GM21619 (cell line): ENCODE measurements around the gene GDPD5.

Experiments
- ATAC-seq: cut with Tn5 transposase; IDR thresholded peaks from one replicate; pipeline ENCODE4 v1.9.1; 2021; ENCODE audit not compliant: unreplicated experiment

GDPD5 gene

DNA sequence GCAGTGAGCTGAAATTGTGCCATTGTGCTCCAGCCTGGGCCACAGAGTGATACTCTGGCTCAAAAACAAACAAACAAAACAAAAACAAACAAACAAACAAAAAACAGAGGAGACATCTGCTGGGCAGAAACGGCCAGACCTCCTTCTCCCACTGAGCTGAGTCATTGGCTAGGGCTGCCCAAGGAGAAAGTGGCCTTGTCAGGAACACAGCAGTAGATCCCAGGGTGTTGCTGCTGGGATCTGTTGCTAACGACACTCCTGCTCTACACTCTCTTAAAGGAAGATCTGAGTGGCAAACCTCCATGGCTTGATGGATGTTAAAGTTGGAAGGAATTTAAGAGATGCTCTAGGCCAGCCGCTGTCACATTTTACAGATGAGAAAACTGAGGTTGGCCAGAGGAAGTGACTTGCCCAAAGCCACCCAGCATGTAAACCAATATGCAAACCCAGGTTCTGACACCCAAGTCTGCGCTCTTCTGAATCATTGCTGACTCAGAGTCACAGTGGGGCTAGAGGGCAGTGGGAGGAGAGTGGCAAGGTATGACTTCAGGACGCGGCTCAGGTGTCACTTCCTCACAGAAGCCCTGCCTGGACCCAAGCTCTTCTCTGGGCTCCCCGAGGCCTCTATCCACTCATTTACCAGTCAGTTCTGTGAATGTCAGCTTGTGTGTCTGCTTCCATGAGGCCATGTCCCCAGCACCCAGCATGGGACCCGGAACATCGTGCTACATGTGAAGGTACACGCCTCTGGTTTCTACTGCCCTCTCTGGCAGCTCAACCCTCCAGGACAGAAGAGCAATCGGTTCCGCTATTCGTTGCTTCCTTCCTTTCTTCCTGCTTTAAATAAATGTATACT lies 11.3 kb upstream of the GDPD5 start:
- peak; percentile 78 for ATAC-seq

DNA sequence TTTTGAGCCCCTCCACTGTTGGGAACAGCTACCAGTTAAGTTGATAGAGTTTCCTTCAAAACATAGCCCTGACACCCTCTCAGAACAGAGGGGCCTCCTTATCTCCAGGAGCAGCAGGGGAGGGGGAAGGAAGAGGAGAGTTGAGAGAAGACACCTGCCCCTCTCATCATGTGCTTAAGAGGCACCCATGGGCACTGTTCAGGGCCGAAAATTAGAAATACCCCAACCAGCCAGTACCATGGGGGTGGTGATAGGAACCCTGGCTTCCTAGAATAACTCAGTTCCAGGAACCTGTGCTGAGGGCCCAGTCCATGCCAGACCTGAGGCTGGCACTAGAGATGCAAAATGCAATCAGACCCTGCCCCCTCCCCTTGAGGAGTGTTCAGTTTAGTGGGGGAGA lies 9.3 kb upstream of the GDPD5 start:
- ATAC-seq: no peak

DNA sequence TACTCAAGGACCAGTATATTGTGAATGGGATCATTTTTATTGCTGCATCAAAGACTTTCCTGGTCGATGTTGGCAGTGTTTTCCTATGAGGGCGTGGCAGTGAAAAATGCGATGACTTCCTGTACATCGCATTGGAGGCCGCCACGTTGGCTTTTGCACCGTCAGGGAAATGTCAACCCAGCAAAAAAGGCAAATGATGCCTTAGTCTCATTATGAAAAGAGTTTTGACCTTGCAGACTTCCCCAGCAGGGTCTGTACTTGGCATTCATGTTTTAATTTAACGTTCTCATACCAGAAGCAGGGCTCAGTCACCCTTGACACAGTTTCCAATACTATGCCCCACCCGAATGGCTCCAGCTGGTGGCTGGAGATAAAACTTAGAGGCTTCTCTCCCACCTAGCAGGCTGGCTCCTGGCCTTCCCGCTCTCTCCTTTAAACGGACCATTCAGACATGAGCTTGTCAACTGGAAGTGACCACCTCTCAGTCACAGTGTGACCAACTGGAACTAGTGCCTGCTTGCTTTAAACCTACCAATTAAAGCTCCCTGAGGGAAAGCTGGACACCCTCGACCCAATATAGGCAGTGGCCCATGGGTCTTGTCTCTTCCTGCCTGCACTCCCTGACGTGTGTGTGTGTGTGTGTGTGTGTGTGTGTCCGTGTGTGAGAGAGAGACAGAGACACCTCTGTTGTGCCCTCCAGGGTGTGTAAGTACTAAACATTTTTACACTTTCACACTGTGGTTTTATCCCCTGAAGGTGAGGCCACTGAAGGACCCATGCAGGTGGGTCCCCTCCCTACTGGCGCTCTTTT lies 8.7 kb upstream of the GDPD5 start:
- no peak for ATAC-seq

DNA sequence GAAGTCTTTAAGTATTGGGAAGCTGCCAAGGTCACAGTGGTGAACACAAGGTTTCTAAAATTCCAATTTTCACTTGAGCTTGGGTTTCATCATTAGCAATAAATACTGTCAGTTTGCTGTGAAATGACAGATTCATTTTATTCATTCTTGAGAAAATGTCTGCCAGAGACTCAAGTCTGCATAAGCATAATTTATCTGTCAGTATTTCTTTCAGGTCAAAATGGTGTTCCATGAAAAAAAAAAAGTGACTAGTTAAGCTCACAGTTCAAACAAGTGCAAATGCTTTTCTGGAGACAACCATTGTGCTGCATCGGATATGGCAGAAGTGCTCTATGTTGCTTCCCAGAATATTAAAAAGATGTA lies 8.1 kb upstream of the GDPD5 start:
- no peak for ATAC-seq

DNA sequence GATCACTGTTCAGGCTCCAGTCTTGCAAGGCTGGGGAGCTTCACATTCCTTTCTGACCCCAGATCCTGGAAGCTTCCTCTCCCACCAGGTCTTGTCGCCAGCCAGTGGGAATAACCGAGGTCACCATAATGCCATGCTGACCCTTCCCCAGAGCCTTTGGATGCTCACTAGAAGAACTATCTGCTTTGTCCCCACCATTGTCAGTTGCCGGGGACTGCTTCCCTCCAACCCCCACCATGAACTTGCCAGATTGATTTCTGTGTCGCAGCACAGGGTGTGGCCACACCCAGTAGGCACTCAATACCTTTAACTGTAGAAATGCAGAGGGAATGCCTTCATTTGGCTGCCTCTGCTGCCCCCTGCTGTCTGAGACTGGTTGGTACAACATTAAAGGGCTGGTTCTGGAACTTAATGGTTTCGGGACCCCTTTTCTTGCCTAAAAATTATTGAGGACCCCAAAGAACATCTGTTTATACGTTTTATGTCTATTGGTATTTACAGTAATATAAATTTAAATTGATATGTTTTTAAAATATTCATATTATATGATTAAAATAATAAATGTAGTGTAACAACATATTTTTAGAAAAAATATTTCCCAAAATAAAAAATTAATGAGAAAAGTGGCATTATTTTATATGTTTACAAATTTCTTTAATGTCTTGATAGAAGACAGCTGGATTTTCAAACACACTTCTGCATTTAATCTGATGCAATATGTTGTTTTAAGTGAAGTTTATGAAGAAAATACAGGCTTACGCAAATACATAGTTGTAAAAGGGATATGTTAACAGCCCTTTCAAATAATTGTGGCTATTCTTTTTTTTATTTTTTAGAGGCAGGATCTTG lies 6.7 kb upstream of the GDPD5 start:
- no peak for ATAC-seq

DNA sequence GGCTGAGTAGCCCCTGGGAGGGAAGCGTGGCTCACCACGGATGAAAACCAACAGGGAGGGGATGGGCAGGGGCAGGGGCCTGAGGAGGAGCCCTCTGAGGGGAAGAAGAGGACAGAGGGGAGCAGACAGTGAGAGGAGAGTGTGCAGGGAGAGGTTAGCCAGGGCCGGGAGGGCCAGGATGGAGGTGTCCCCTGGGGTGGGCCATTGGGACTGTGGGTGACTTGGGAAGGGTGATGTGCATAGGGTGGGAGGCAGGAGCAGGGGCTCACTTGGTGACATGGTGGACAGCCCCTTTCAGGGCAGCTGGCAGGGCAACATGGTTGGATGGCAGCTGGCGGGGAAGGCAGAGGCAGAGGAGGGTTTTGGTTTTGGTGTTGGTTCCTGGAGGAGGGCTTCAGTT lies 5.6 kb upstream of the GDPD5 start:
- ATAC-seq: no peak

DNA sequence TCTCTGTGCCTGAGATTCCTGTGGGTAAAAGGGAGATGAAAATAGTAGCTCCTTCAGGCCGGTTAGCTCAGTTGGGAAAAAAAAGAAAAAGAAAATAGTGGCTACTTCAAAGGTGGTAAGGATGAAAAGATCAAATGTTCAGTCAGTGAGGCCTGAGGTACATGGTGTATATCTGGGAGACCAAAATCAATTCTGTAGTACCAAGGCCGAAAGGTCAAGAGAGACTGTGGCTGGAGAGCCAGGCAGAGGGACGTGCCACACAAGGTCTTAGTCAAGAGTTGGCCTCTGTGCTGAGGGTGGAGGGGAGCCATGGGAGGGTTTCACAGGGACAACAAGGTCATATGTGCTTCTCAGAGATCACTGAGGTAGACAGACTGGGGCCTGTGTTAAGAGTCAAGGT lies 4.8 kb upstream of the GDPD5 start:
- no peak for ATAC-seq

DNA sequence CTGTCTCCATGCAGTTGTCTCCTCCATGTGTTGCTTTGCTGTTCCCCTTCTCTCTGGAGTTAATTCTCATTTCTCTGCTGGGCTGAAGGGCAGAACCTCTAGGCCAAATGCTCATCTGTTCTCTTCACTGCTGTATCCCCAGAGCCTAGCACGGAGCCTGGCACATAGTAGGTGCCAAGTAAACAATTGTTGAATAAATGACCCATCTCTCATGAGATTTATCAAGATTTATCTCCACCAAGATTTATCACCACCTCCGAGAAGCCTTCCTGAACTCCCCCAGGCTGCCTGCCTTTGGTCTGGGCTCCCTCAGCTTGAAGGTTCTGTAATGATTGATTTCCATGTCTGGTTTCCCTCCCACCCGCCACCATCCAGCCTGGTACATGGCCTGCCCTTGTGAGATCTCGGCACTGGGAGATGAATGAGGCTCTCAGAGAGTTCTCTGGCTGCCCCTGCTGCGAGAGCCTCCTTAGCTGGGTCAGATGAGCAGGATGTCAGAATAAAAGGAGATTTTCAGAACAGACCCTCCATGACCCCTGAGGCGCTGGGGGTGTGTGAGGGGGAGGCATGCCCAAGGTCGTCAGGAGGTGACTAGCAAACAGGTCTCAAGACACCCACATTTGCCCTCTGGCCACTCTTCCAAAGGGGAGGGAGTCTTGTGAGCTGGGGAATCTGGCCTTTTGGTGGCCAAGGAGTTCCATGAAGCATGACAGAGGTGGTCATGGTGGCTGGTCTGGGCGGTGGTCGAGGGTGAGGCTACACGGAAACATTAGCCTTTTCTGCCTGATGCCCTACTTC lies 2.4 kb upstream of the GDPD5 start:
- no peak for ATAC-seq

DNA sequence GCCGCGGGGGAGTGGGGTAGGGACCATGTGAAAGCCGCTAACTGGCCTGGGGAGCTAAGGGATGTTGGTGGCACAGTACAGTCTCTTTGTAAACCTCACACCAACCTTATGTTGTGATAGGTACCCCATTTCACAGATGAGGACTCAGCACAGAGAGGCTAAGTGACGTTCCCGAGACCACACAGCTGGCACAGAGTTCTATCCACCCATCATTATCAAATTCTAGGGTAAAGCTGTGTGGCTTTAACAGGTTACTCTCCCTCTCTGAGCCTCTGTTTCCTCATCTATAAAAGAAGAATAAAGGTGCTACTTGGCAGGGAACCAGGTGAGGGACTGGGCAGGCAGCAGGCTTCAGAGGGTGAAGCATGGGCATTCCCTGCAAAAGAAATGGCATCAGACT lies 1.4 kb upstream of the GDPD5 start:
- ATAC-seq: no peak

DNA sequence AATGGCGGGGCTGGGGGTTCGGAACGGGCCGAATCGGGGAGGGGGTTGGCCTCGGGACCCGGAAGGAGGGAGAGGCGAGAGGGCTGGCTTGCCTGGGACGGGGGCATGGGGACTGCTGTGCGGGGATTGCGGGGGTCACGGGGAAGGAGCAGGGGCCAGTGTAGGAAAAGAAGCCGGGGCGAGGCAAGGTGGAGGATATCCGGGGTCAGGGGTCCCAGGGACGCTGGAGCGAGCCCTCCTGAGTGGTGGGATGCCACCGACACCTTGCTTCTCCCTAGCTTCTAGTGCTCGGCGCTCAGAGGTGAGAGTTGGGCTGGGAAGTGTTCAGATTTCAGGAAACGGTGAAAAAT lies 426 bp upstream of the GDPD5 start:
- no peak for ATAC-seq

DNA sequence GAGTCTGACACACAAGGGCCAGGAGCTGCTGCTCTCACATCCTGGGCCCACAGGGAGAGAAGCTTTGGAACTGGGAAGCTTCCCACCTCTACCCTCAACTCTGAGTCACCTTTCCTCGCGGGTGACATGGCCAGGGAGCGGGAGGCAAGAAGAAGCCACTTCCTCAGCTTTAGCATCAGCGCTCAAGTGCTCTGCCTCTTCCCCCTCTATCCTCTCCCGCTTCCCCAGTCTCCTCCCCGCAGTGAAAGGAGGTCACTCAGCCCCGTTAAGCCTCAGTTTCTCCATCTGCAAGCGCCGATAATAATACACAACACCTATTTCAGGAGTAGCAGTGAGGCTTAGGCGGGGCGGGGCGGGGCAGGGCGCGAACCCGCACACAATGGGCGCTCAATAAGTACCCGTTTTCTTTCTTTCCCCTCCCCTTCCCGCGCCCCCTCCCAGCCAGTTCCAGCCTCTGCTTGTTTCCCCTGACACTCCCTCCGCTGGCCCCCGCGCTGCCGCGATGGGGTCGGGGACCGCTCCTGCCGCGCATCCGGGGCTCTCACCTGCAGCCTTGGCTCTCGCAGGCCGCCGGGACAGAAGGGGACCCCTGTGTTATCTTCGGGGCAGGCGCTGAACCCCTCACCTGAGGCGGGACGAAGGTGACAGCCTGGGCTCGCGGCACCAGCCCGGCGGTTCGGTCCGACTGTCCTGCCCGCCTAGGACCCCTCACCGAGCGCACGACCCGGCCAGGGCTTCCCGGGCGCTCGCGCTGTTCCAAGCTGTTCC lies 892 bp downstream of the GDPD5 start:
- ATAC-seq: no peak

DNA sequence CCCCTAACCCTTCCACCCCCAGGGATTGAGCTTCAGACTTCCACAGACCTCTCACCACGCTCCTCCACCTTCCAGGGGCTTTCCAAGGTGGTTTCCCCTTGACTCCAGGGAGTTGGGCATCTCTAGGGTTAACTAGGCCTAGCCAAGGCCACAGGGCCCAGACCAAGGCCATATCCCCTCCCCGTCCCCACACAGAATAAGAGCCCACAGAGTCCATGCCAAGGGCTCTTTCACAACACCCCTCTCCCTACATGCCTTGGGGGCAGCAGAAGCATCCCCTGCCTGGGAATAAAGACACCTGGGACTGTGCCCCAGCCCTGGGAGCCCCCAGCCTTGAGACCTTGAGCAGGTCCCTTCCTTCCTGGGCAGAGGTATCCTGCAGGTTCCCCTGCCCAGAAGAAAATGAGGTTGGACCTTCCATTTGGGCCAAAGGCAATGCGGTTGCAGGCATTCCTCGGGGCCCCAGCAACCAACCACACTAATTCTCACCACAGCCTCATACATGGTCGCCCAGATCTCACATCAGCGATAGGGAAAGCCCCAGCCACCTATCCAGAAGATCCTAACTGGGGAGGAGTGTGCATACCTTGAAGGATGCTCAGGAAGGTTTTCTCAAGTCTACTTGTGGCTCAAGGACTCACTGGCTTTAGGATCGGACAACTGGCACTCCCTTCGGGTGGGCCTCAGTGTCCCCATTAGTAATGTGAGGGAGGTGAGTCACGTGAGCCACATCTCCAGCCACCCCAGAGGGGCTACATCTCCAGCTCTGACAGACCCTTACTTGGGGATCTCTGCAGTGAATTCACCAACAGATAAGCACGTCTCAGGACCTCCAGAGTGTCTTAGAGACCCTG lies 1.7 kb downstream of the GDPD5 start:
- no peak for ATAC-seq

DNA sequence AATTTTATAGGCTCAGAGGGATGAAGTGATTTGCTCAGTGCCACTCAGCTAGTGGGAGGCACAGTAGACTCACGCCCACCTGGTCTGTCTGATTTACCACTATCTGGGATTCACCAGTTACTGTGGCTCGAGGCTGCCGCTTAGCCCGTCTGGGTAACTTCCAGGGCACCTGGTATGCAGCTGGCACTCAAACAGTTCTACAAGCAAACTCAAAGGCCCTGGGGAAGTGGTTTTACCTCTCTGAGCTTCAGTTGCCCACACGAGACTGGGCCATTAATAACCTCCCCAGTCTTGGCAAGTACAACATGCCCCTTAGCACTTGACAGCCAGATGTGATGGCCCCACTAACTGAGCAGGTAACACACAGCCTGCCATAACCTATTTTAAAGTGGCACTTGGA lies 2.6 kb downstream of the GDPD5 start:
- ATAC-seq: no peak

DNA sequence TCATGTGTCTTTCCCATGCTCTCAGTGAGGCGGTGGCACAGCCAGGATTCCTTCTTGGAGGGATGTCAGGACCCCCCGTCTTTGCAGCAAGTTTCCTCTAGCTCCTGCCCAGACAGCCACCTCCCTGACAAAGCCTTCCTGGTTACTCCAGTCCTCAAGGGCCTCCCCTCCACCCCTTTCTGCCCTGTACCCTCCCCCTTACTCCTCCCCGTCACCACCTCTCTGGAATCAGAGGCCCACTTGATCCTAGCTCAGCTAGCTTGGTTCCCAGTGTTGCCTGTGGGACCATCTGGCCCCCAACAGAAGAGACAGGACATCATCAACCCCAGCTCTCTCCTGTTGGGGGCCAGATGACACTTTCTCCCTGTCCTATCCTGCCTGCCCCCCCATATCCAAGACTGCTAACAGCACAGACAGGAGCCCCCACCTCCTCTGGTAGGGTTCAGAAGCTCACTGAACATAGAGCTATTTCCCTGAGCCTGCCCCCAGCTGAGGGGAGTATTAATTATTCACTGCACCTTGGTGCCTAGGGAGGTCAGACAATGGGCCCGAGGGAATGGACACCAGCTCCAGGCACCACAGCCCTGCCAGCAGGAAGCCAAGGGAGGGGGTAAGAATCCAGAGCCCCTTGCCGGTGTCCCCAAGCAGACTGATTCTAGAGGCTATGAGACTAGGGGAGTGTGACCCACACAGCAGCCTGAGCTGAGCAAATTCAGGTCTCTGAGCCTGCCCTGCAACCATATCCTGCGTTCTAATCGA lies 3.3 kb downstream of the GDPD5 start:
- no peak for ATAC-seq

DNA sequence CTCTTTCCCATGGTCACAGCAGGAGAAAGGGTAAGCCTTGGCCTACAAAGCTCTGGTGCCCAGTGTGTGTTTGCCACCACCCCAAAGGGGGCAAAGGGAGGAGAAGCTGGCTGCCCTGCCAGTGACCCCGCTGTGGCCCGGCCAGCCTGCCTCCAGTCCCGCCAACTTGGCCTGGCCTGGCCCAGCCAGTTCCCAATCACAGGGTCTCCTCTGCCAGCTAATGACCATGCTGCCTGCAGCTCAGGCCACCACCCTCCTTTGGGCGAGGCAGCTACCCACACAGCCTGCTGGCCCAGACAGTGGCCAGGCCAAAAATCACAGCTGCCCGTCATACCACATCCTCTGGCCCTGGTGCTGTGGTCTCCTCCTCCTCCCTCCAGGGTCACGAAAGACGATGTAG lies 5.1 kb downstream of the GDPD5 start:
- ATAC-seq: no peak

DNA sequence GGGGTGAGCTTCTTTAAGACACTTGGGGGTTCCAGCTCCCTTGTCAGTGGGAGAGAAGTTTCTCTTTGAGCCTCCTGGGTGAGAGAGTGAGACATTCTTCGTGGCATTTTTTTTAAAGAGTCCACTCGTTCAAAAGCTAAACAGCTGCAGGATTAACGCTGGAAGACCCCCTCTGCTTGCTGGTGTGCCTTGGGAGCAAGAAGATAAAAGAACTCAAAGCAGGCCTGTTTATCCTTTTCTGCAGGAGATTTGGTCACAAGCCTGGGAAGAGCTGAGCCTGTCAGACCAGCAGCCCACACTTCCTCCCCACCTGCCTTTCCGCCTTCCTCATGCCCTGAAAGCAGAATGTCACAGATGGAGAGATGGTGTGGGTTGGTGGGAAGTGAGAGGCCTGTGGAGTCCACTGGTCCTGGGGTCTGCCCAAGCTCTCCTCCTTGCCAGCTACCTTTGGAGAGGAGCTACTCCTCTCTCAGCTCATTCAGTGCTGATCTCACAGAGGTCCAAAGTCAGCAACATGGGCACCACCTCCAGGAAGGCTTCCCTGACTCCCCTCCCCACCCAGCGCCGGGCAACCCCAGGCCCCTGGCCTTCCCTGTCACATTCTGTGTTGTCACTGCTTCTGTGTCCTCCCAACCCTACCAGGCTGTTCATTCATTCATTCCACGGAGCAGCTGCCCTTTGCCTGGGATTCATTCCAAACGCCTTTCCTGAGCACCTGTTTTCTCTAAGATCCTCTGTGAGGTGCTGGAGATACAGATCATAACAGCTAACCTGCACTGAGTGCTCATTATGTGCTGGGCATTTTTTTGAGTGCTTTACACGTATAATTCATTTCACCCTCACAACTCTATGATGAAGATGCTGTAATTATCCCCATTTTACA lies 6.7 kb downstream of the GDPD5 start:
- no peak for ATAC-seq

DNA sequence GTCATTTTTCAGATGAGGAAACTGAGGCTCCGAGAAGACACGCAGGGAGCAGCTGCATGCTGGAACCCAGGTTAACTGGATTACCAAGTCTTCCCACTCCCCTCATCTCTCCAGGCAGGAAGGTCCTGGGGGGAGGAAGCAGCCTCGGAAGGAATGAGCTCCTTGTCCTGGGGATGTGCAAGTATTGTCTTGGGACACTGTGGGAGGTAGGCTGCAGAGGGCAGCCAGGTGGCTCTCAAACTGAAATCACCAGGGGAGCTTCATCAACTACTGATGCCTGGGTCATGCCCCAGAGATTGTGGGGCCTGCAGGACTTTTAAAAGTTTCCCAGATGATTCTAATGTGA lies 7.6 kb downstream of the GDPD5 start:
- ATAC-seq: no peak

DNA sequence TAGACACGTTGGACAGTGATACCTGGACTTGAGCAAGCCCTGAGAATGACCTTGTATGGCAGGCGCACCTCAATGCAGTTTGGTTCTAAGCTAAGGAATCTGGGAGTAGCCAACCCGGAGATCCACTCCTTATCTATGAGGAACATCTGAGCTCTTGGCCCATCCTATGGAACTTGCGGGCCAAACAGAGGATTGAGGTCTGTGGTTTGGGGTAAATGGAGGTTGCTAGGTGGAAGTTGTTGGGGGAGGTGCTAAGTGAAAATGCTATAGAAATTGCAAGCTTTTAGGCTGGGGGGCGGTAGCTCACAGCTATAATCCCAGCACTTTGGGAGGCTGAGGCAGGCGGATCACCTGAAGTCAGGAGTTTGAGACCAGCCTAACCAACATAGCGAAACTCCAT lies 8.9 kb downstream of the GDPD5 start:
- no peak for ATAC-seq
